ENCODE measurements around the gene REM2.

REM2 gene

GRCh38 chr14:22875003-22875747 is 7.8 kb upstream of the REM2 start:
- no peak for DNase-seq

- no peak for DNase-seq
Observed at GRCh38 chr14:22875748-22876319, 7.2 kb upstream of the REM2 start.

- DNase-seq, result no peak
Observed at GRCh38 chr14:22877000-22877501, 6.0 kb upstream of the REM2 start.

GRCh38 chr14:22878271-22879246 is 4.5 kb upstream of the REM2 start:
- DNase-seq, result no peak

GRCh38 chr14:22882064-22882463 is 958 bp upstream of the REM2 start:
- no peak for DNase-seq

GRCh38 chr14:22882529-22883172 is 371 bp upstream of the REM2 start:
- no peak for DNase-seq

- DNase-seq, result peak; percentile 36 to 60
Observed at GRCh38 chr14:22884076-22884737, 1.2 kb downstream of the REM2 start.

GRCh38 chr14:22884738-22885523 is 1.9 kb downstream of the REM2 start:
- no peak for DNase-seq

GRCh38 chr14:22885975-22886374 is 3.0 kb downstream of the REM2 start:
- no peak for DNase-seq

- DNase-seq, result peak; percentile 7 to 32
Observed at GRCh38 chr14:22886500-22887259, 3.7 kb downstream of the REM2 start.

GRCh38 chr14:22887260-22887989 is 4.4 kb downstream of the REM2 start:
- DNase-seq, result peak; percentile 25 to 28

- DNase-seq, result no peak
Observed at GRCh38 chr14:22887990-22888378, 5.0 kb downstream of the REM2 start.

- no peak for DNase-seq
Observed at GRCh38 chr14:22888662-22889061, 5.6 kb downstream of the REM2 start.

GRCh38 chr14:22890416-22890815 is 7.4 kb downstream of the REM2 start:
- no peak for DNase-seq

GRCh38 chr14:22892488-22892887 is 9.5 kb downstream of the REM2 start:
- no peak for DNase-seq

- no peak for DNase-seq
Observed at GRCh38 chr14:22893706-22894105, 10.7 kb downstream of the REM2 start.

- DNase-seq, result no peak
Observed at GRCh38 chr14:22895402-22895801, 12.4 kb downstream of the REM2 start.

GRCh38 chr14:22896356-22896755 is 13.3 kb downstream of the REM2 start:
- DNase-seq, result no peak

- no peak for DNase-seq
Observed at GRCh38 chr14:22896760-22897159, 13.7 kb downstream of the REM2 start.

GRCh38 chr14:22897357-22897756 is 14.3 kb downstream of the REM2 start:
- DNase-seq, result no peak
